NOMO-1 treated with DMSO at 0.1 percent for 48 hours (cell line): ENCODE results near the gene SMTN.
"Not testable (repeated sequence)": the region's sequence is repeated elsewhere in the genome, so short reads cannot be mapped to it uniquely, and the experiment has no call there.

Source experiments
- DNase-seq: peaks from one replicate; lab custom pipeline; 2025; ENCODE audit not compliant: unreplicated experiment; lab: John Stamatoyannopoulos, UW

The SMTN gene

GRCh38 chr22:31089160-31090100, 8.3 kb downstream of the SMTN start:
- no peak for DNase-seq

GRCh38 chr22:31090217-31091085, 9.3 kb downstream of the SMTN start:
- DNase-seq = no peak

GRCh38 chr22:31091106-31091975, 10.2 kb downstream of the SMTN start:
- DNase-seq = no peak

DNA sequence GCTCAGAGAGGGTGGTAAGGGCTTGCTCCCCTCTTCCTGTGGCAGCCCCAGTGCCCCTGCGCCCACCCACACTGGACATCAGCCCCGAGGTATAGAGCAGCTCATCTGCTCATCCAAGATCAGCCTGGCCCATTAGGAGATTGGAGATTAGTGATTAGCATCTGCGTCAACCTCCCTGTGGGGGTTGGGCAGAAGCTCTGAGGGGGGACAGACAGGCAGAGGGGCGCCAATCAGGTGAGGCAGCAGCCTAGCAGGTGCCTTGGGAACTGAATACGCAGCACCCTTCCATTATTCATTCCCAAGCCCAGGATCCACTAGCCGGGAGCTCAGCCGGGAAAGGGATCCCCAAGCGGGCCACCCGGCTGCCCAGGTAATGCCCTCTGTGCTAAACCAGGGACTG, 11.0 kb downstream of the SMTN start:
- DNase-seq = no peak

GRCh38 chr22:31093086-31093850, 12.2 kb downstream of the SMTN start:
- no peak for DNase-seq

- no peak for DNase-seq
These were observed 13.0 kb downstream of the SMTN start for GRCh38 chr22:31094021-31094551.

GRCh38 chr22:31094741-31095140, 13.6 kb downstream of the SMTN start:
- no peak for DNase-seq

- DNase-seq = no peak
These were observed 14.6 kb downstream of the SMTN start for GRCh38 chr22:31095637-31096249.

- no peak for DNase-seq
These were observed 15.7 kb downstream of the SMTN start for GRCh38 chr22:31096657-31097279.

DNA sequence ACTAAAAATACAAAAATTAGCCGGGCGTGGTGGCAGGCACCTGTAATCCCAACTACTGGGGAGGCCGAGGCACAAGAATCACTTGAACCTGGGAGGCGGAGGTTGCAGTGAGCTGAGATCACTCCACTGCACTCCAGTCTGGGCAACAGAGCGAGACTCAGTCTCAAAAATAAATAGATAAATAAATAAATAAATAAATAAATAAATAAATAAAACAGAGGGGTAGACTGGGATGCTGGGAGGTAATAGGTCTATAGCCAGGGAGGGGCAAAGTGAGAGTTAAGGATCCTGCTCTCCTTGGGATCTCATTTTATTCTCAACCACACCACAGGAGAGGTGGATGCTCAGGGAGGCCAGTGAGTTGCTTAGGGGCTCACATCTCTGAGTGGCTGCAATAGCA, 16.4 kb downstream of the SMTN start:
- not testable (repeated sequence) for DNase-seq

DNA sequence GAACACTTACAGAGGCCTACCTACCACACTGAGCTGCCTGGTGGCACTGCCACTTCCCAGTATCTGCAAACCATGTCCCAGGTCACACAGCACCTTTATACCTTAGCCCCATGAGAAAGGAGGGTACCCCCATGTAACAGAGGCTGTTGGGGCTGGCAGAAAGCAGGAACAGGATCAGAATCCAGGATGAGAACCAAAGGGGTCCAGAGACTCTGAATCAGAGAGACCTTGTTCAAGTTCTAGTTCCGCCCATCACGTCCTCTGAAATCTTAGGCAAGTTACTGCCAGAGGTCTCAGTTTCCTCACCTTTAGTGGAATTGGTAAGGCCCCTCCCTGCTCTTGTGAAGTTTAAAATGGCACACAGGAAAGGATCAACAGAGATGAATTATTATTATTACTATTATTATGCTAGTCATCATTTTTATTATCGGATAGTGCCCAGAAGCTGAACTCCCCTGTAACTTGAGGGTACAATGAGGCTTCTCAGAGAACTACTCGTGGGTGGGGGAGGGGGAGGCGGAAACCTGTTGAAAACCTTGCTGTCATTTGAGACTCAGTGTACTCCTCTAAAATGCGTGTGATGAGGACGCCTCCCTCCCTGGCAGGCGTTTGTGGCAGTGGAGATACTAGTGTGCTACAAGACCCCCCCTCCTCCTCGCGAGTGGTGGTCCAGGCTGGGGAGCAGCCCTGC, 17.0 kb downstream of the SMTN start:
- DNase-seq = no peak

DNA sequence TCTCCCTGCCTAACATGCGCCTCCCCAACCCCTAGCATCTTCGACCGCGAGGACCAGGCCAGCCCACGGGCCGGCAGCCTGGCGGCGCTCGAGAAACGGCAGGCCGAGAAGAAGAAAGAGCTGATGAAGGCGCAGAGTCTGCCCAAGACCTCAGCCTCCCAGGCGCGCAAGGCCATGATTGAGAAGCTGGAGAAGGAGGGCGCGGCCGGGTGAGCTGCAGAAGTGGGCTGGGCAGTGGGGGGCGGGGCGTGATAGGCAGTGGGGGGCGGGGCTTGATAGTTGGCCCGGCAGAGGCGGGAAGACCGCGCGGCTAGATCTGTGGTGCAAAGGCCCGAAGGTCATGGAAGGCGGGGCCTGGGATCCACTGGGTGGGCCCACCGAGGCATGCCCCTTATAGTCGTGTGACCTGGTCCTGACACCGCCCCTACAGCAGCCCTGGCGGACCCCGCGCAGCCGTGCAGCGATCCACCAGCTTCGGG, 17.6 kb downstream of the SMTN start:
- no peak for DNase-seq

- no peak for DNase-seq
These were observed 18.3 kb downstream of the SMTN start for GRCh38 chr22:31099386-31099785.

DNA sequence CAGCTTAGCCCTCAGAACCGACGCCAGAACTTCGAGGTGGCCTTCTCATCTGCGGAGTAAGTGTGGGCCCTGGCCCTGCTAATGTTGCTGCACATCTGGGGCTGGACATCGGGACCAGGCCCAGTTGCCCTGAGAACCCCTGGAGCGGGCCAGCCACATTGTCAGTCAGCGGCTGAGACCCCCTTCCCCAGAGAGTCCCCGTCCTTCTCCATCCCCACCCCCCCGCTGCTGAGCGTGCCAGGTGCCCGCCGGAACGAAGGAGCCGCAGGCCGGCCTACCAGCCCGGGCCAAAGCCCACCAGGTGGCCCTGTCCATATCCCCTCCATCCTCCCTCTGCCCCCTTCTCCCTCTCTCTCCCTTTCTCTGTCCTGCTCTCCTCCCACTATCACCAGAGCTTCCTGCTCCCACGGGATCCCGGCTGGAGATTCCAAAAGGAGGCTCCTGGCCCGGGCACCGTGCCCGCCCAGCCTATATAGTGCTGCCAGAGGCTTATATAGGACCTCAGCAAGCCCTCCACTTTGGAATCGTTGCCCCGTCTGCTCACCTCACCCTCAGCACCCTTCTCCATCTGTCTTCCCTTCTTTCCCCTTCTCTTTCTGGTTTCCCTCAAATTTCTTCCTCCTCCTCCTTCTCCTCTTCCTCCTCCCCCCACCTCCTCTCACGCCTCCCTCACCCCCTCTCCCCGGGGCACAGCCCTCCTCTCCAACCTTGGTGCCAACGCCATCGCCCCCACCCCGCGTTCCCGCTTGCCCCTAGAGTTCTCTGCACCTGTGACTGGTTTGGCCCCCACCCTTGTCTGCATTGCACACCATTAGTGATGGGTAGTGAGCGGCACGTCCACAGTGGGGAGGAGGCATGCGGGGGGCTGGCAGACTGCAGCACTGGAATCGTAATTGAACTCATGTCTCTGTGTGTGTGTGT, 19.0 kb downstream of the SMTN start:
- no peak for DNase-seq

DNA sequence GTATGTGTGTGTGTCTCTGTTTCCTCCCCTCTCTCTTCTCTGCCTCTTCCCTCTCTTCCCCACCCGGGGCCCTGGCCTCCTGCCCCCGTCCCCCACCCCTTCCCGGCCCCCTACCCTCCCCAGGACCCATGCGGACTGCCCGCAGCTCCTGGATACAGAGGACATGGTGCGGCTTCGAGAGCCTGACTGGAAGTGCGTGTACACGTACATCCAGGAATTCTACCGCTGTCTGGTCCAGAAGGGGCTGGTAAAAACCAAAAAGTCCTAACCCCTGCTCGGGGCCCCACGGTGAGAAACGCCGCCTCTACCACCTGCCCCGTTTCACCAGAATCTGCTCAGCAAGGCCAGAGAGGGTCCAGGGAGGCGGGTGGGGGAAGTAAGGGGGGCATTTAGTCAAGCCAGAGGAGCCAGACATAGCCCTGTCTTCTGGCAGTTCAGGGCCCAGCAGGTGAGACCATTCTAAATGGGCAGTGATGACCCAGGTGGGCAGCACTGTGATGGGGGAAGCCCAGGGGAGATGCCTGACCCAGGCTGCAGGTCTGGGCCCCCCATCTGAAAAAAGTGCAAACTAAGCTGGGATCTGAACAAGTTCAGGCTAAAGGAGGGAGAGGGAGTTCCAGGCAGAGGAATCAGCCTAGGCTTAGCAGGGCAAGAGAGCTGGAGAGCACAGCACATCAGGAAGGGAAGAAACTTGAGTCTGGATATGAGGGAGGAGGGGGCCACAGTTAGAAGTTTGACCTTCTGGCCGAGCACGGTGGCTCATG, 19.8 kb downstream of the SMTN start:
- no peak for DNase-seq

DNA sequence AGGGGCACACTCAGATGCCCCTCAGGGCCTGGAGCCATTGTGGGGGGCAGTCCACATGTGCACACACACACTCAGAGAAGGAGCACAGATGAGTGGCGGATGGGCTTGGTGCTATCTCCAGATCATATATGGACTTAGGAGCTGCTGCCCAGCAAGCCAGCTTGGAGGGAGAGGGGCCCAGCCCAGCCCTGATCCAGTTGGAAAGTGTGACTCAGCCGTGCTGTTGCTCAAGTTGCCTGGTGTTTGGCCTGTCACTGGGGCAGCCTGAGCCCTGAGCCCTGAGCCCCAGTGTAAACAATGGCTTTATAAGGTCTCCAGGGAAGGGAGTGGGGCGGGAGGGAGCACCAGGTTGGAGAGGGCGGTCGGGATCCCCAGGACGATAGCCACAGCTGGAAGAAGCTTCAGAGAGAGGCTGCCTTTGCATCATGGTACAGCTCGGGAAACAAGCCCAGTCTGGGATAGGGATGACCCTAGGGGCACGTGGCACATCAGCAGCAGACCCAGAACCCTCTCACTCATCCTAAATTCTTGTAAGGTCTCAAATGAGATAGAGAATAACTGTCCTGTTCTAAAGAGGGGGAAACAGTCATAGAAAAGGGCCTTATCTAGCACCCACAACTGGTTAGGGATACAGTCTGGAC, 21.4 kb downstream of the SMTN start:
- DNase-seq = no peak
